HEK293 (cell line): ENCODE data around the gene PTPRK.
A peak's percentile ranks its signal among the peaks of the same experiment; 100 is the strongest.

Experiments
- CTCF ChIA-PET: fragments of 350-600 bp; formaldehyde crosslinking; extraction: SDS; loops from one replicate; lab custom pipeline; 2021; ENCODE audit warnings: antibody characterized with exemption; lab: Yijun Ruan, JAX
- POLR2A ChIA-PET: fragments of 300-600 bp; formaldehyde crosslinking; extraction: SDS; loops from one replicate; lab custom pipeline; 2020; ENCODE audit warnings: antibody characterized with exemption, inconsistent platforms; lab: Yijun Ruan, JAX
- H3K27ac ChIP-seq: fragments of 200-500 bp; sonication (Bioruptor generic); 2 replicates; pipeline ENCODE4 v1.5.1; 2014; ENCODE audit warnings: low read depth, low read length, control low read depth, inconsistent platforms; ENCODE audit errors: extremely low read depth
- H3K36me3 ChIP-seq, 2 experiments: fragments of 200-500 bp in 1 of 2; sonication (Bioruptor generic) in 1 of 2; 1 replicate in 1 of 2; 2 replicates in 1 of 2; pipeline ENCODE4 v1.5.1; 2014 to 2017; ENCODE audit warnings: inconsistent platforms in 2 of 2, low read length in 2 of 2; ENCODE audit not compliant: control insufficient read depth in 2 of 2, insufficient read depth in 1 of 2
- H3K4me1 ChIP-seq: fragments of 200-500 bp; sonication (Bioruptor generic); 2 replicates; pipeline ENCODE4 v1.5.1; 2014; ENCODE audit warnings: mild to moderate bottlenecking, low read length, inconsistent platforms; ENCODE audit not compliant: control insufficient read depth, insufficient read depth
- H3K4me3 ChIP-seq: 2 replicates; pipeline ENCODE4 v1.5.1; 2011; ENCODE audit warnings: low read depth, mild to moderate bottlenecking, control low read depth, low read length, moderate library complexity
- H3K9me3 ChIP-seq: fragments of 200-500 bp; sonication (Bioruptor generic); 2 replicates; pipeline ENCODE4 v1.5.1; 2014; ENCODE audit warnings: low read depth, low read length, inconsistent platforms; ENCODE audit not compliant: control insufficient read depth, insufficient read depth
- GLIS1 ChIP-seq: fragments of 450-650 bp; formaldehyde crosslinking; IDR thresholded peaks from 2 replicates; pipeline ENCODE4 v1.5.1; 2016; ENCODE audit warnings: missing biosample characterization, missing genetic modification characterization
- HOXA7 ChIP-seq: sonication (generic); formaldehyde crosslinking; IDR thresholded peaks from 2 replicates; pipeline ENCODE4 v1.8.1; 2022; ENCODE audit warnings: missing genetic modification reagents, borderline replicate concordance
- KLF8 ChIP-seq: fragments of 450-650 bp; formaldehyde crosslinking; IDR thresholded peaks from 2 replicates; pipeline ENCODE4 v1.5.1; 2016; ENCODE audit warnings: missing biosample characterization, missing genetic modification characterization
- MYNN ChIP-seq: fragments of 450-650 bp; formaldehyde crosslinking; IDR thresholded peaks from 2 replicates; pipeline ENCODE4 v1.5.1; 2016; ENCODE audit warnings: missing biosample characterization, missing genetic modification characterization, borderline replicate concordance
- TCF7L2 ChIP-seq: IDR thresholded peaks from 2 replicates; pipeline ENCODE4 v1.6.1; 2011; ENCODE audit warnings: low read depth, mild to moderate bottlenecking, inconsistent platforms, low read length, moderate library complexity, borderline replicate concordance
- ZBTB17 ChIP-seq: fragments of 450-650 bp; formaldehyde crosslinking; IDR thresholded peaks from 2 replicates; pipeline ENCODE4 v1.5.1; 2016; ENCODE audit warnings: missing biosample characterization, missing genetic modification characterization
- ZBTB20 ChIP-seq: fragments of 450-650 bp; formaldehyde crosslinking; IDR thresholded peaks from 2 replicates; pipeline ENCODE4 v1.5.1; 2016; ENCODE audit warnings: missing biosample characterization, missing genetic modification characterization
- ZBTB7A ChIP-seq: fragments of 450-650 bp; formaldehyde crosslinking; IDR thresholded peaks from 2 replicates; pipeline ENCODE4 v1.5.1; 2016; ENCODE audit warnings: low read depth, missing biosample characterization, missing genetic modification characterization
- ZFHX2 ChIP-seq: fragments of 450-650 bp; formaldehyde crosslinking; conservative IDR thresholded peaks from 2 replicates; pipeline ENCODE4 v1.5.1; 2016; ENCODE audit warnings: missing biosample characterization, missing genetic modification characterization
- ZFP3 ChIP-seq: fragments of 450-650 bp; formaldehyde crosslinking; IDR thresholded peaks from 2 replicates; pipeline ENCODE4 v1.5.1; 2016; ENCODE audit warnings: low read depth, missing biosample characterization, missing genetic modification characterization
- ZFP69B ChIP-seq: fragments of 450-650 bp; formaldehyde crosslinking; IDR thresholded peaks from 2 replicates; pipeline ENCODE4 v1.5.1; 2016; ENCODE audit warnings: missing biosample characterization, missing genetic modification characterization
- ZNF140 ChIP-seq: fragments of 450-650 bp; formaldehyde crosslinking; IDR thresholded peaks from 2 replicates; pipeline ENCODE4 v1.5.1; 2016; ENCODE audit warnings: missing biosample characterization, missing genetic modification characterization
- ZNF248 ChIP-seq: fragments of 450-650 bp; formaldehyde crosslinking; IDR thresholded peaks from 2 replicates; pipeline ENCODE4 v1.5.1; 2017; ENCODE audit warnings: missing biosample characterization, missing genetic modification characterization
- ZNF426 ChIP-seq: fragments of 450-650 bp; formaldehyde crosslinking; IDR thresholded peaks from 2 replicates; pipeline ENCODE4 v1.5.1; 2017; ENCODE audit warnings: missing biosample characterization, missing genetic modification characterization, mild to moderate bottlenecking, inconsistent platforms, moderate library complexity
- ZNF558 ChIP-seq: fragments of 450-650 bp; formaldehyde crosslinking; IDR thresholded peaks from 2 replicates; pipeline ENCODE4 v1.5.1; 2016; ENCODE audit warnings: missing biosample characterization, missing genetic modification characterization
- ZNF600 ChIP-seq: fragments of 450-650 bp; formaldehyde crosslinking; IDR thresholded peaks from 2 replicates; pipeline ENCODE4 v1.5.1; 2016; ENCODE audit warnings: missing biosample characterization, missing genetic modification characterization
- ZNF692 ChIP-seq: fragments of 450-650 bp; formaldehyde crosslinking; IDR thresholded peaks from 2 replicates; pipeline ENCODE4 v1.5.1; 2016; ENCODE audit warnings: missing biosample characterization, missing genetic modification characterization
- ZNF76 ChIP-seq: fragments of 450-650 bp; formaldehyde crosslinking; IDR thresholded peaks from 2 replicates; pipeline ENCODE4; 2016; ENCODE audit warnings: low read depth, missing biosample characterization, missing genetic modification characterization, borderline replicate concordance
- ZNF777 ChIP-seq: fragments of 450-650 bp; formaldehyde crosslinking; IDR thresholded peaks from 2 replicates; pipeline ENCODE4 v1.5.1; 2017; ENCODE audit warnings: missing biosample characterization, missing genetic modification characterization, borderline replicate concordance
- ZNF785 ChIP-seq: fragments of 450-650 bp; formaldehyde crosslinking; IDR thresholded peaks from 2 replicates; pipeline ENCODE4 v1.5.1; 2016; ENCODE audit warnings: missing biosample characterization, missing genetic modification characterization
- ZSCAN4 ChIP-seq: fragments of 450-650 bp; formaldehyde crosslinking; IDR thresholded peaks from 2 replicates; pipeline ENCODE4 v1.5.1; 2017; ENCODE audit warnings: missing biosample characterization, missing genetic modification characterization
- TF ChIP-seq, protein P1 (sequence below): fragments of 450-650 bp; formaldehyde crosslinking; IDR thresholded peaks from 2 replicates; pipeline ENCODE4 v1.5.1; 2017; ENCODE audit warnings: missing biosample characterization, missing genetic modification characterization
- TF ChIP-seq, protein P2 (sequence below): fragments of 450-650 bp; formaldehyde crosslinking; IDR thresholded peaks from 2 replicates; pipeline ENCODE4 v1.5.1; 2016; ENCODE audit warnings: missing biosample characterization, missing genetic modification characterization, low read depth
- TF ChIP-seq, protein P3 (sequence below): fragments of 450-650 bp; formaldehyde crosslinking; IDR thresholded peaks from 2 replicates; pipeline ENCODE4 v1.5.1; 2016; ENCODE audit warnings: missing biosample characterization, missing genetic modification characterization, borderline replicate concordance

PTPRK gene

GRCh38 chr6:128500749-128501600, 19.4 kb downstream of the PTPRK start:
- no peaks in the 10 kb centered on the region for H3K36me3 ChIP-seq
- no peak overlapping the region for H3K27ac ChIP-seq
- H3K4me1 ChIP-seq, result peaks cover 22% of the 10 kb centered on the region
- no peaks in the 10 kb centered on the region for H3K9me3 ChIP-seq
- no peak overlapping the region for H3K4me3 ChIP-seq
- ChIA-PET CTCF (interaction anchor here (0.6 to 1.2 kb wide), 3 partner anchors 16 to 97 kb away, joined by 3 to 7 read pairs (median 4); no protein-coding TSS in a partner anchor), POLR2A (no interaction called here)
- TF ChIP-seq ZNF140 (tag by site-specific recombination) (no peak), ZSCAN4 (no peak), ZNF692 (no peak), GLIS1 (tag by site-specific recombination) (0 out of 2 replicates have a peak, but pooled peaks have one; percentile 5)
- TF ChIP-seq, protein P1, sequence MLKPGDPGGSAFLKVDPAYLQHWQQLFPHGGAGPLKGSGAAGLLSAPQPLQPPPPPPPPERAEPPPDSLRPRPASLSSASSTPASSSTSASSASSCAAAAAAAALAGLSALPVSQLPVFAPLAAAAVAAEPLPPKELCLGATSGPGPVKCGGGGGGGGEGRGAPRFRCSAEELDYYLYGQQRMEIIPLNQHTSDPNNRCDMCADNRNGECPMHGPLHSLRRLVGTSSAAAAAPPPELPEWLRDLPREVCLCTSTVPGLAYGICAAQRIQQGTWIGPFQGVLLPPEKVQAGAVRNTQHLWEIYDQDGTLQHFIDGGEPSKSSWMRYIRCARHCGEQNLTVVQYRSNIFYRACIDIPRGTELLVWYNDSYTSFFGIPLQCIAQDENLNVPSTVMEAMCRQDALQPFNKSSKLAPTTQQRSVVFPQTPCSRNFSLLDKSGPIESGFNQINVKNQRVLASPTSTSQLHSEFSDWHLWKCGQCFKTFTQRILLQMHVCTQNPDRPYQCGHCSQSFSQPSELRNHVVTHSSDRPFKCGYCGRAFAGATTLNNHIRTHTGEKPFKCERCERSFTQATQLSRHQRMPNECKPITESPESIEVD (tag by site-specific recombination), result peak; percentile 26; the same call in 1 of the 2 replicates
- TF ChIP-seq, protein P2, sequence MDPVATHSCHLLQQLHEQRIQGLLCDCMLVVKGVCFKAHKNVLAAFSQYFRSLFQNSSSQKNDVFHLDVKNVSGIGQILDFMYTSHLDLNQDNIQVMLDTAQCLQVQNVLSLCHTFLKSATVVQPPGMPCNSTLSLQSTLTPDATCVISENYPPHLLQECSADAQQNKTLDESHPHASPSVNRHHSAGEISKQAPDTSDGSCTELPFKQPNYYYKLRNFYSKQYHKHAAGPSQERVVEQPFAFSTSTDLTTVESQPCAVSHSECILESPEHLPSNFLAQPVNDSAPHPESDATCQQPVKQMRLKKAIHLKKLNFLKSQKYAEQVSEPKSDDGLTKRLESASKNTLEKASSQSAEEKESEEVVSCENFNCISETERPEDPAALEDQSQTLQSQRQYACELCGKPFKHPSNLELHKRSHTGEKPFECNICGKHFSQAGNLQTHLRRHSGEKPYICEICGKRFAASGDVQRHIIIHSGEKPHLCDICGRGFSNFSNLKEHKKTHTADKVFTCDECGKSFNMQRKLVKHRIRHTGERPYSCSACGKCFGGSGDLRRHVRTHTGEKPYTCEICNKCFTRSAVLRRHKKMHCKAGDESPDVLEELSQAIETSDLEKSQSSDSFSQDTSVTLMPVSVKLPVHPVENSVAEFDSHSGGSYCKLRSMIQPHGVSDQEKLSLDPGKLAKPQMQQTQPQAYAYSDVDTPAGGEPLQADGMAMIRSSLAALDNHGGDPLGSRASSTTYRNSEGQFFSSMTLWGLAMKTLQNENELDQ (tag by site-specific recombination), result no peak

DNA sequence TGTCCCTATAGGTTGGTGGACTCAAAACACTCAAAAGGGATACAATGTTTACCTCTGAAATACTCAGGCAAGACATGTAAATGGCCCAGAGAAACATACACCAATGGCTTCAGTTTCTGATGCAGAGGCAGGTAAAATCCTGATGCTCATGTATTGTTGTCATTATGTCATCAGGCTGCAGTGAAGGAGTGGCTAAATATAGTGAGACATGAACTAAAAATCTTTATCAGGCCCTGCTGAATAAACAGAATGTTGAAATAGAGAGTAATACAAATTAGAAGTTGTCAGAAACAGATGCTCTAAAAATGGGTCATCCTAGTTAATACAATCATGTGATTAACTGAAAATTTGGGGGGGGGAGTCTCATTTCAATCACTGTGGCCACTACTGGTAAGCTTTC, 20.4 kb downstream of the PTPRK start:
- Histone ChIP-seq H3K27ac (no peak overlapping the region), H3K36me3 (no peaks in the 10 kb centered on the region), H3K9me3 (no peaks in the 10 kb centered on the region), H3K4me3 (no peak overlapping the region), H3K4me1 (peaks cover 22% of the 10 kb centered on the region)
- ChIA-PET POLR2A (no interaction called here), CTCF (interaction anchor here (0.6 to 1.2 kb wide), 3 partner anchors 17 to 983 kb away, joined by 3 to 7 read pairs (median 6); no protein-coding TSS in a partner anchor)
- TF ChIP-seq MYNN (tag by site-specific recombination) (no peak), ZFP3 (tag by site-specific recombination) (no peak), ZNF76 (no peak), HOXA7 (no peak), ZNF558 (no peak), ZNF600 (tag by site-specific recombination) (no peak), GLIS1 (tag by site-specific recombination) (no peak), ZBTB17 (tag by site-specific recombination) (0 out of 2 replicates have a peak, but pooled peaks have one; percentile 18), ZFP69B (tag by site-specific recombination) (no peak), ZNF248 (tag by site-specific recombination) (no peak), ZNF426 (tag by site-specific recombination) (no peak), TCF7L2 (no peak), KLF8 (no peak), ZBTB7A (tag by site-specific recombination) (no peak), ZNF777 (no peak), ZFHX2 (tag by site-specific recombination) (no peak), ZBTB20 (no peak), ZNF785 (tag by site-specific recombination) (no peak)
- TF ChIP-seq, protein P3, sequence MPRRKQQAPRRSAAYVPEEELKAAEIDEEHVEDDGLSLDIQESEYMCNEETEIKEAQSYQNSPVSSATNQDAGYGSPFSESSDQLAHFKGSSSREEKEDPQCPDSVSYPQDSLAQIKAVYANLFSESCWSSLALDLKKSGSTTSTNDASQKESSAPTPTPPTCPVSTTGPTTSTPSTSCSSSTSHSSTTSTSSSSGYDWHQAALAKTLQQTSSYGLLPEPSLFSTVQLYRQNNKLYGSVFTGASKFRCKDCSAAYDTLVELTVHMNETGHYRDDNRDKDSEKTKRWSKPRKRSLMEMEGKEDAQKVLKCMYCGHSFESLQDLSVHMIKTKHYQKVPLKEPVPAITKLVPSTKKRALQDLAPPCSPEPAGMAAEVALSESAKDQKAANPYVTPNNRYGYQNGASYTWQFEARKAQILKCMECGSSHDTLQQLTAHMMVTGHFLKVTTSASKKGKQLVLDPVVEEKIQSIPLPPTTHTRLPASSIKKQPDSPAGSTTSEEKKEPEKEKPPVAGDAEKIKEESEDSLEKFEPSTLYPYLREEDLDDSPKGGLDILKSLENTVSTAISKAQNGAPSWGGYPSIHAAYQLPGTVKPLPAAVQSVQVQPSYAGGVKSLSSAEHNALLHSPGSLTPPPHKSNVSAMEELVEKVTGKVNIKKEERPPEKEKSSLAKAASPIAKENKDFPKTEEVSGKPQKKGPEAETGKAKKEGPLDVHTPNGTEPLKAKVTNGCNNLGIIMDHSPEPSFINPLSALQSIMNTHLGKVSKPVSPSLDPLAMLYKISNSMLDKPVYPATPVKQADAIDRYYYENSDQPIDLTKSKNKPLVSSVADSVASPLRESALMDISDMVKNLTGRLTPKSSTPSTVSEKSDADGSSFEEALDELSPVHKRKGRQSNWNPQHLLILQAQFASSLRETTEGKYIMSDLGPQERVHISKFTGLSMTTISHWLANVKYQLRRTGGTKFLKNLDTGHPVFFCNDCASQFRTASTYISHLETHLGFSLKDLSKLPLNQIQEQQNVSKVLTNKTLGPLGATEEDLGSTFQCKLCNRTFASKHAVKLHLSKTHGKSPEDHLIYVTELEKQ (tag by site-specific recombination), result no peak
